NCI-H1048 (cell line): ENCODE data around the gene STRN.
"Not testable (repeated sequence)": the region's sequence is repeated elsewhere in the genome, so short reads cannot be mapped to it uniquely, and the experiment has no call there.

Experiments used
- DNase-seq: peaks from one replicate; lab custom pipeline; 2025; lab: John Stamatoyannopoulos, UW

STRN gene

DNA sequence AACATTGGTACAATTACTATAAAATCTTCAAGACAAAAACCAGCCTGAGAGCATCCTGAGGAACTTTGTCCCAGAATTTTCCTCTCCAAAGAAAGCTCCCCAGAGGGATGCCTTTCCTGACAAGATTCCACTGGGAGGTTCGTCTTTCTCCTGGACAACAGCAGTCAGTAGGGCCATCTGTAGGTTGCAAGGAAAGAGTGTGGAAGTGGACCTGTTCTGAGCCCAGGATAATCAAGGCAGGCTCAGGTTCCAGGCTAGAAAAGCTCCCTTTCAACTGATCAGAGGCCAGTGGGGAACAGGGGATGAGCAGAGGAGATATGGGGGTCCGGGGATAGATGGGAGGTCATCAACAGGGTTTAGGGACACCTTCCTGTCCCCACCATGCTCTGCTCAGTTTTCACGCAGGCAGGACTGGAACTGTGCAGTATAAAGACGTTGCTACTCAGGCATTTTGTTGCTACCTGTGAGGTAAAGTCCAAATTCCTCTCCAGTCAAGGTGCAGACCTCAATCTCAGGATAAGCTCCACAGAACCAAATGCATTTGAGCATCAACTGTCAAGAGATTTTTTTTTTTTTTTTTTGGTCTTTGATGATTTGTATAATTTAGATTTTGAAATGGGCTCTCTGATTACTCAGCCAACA lies 126.2 kb downstream of the STRN start:
- no peak for DNase-seq

GRCh38 chr2:36834731-36835524 lies 131.4 kb downstream of the STRN start:
- DNase-seq = no peak

DNA sequence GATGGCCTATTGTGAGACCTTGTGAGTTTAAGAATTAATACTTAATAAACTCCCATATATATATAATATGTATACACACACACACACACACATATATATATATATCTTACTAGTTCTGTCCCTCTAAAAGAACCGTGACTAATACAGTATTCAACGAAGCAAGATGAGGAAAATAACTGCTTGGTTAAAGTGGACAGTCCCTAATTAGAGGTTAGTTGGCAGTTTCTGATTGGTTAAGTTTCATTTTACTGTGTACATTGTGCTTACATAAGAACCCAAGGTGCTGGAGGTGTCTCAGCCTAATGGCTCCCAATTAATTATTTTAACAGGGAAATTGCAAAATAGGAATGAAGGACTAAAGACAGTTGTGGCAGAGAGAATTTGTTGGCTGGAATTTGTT lies 132.1 kb downstream of the STRN start:
- no peak for DNase-seq

DNA sequence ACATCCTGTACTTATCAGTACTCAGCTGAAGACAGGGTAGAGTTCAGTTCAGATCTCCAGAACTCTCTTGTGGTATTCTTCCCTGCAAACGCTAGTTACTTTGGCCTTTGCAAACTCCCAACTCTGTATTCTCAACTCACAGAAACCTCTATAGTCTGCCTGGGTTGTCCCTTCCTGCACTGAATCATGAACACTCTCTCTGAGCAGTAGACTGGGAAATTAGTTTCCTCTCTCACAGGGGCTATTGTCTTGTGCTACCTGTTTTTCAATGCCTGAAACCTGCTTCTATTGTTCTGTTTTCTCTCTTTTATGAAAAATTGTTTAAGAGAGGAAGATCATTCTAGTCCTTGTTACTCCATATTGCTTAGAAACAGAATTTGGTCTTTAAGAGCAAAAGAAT lies 135.2 kb downstream of the STRN start:
- DNase-seq = no peak

- DNase-seq = not testable (repeated sequence)
These were observed 141.7 kb downstream of the STRN start for GRCh38 chr2:36824683-36825082.

GRCh38 chr2:36824273-36824672 lies 142.1 kb downstream of the STRN start:
- no peak for DNase-seq

GRCh38 chr2:36823862-36824261 lies 142.5 kb downstream of the STRN start:
- no peak for DNase-seq

- DNase-seq = no peak
These were observed 145.3 kb downstream of the STRN start for GRCh38 chr2:36820942-36821605.

GRCh38 chr2:36819095-36819711 lies 147.1 kb downstream of the STRN start:
- no peak for DNase-seq

DNA sequence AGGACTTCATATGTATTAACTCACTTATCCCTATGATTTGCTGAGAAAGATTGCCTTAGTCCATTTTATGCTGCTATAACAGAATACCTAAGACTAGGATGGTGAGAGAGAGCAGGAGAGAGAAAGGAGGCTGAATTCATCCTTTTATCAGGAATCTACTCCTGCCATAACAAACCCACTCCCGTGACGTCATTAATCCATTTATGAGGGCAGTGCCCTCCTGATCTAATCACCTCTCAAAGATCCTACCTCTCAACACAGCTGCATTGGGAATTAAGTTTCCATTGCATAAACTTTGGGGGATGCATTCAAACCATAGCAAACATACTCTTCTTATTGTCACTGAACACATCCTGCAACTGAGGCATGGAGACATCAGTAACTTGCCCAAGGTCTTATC lies 147.8 kb downstream of the STRN start:
- no peak for DNase-seq

DNA sequence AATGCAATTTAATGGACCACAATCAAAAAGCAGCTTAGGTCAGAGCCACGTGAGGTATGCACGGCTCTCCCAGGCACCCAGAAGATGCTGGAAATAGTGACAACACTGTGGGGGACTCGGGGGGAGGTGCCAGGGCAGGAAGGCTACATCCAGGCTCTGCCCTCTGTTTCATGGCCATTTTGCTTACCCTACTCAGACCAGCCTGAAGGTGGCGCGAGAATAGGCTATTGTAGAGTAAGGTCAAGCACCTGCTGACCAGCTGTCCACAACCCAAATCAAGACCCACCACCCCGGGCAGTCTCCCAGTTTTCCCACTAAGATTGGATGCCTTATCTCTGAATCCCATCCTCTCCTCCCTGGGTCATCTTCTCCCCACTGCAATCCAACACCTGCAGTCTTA lies 154.1 kb downstream of the STRN start:
- DNase-seq = no peak

DNA sequence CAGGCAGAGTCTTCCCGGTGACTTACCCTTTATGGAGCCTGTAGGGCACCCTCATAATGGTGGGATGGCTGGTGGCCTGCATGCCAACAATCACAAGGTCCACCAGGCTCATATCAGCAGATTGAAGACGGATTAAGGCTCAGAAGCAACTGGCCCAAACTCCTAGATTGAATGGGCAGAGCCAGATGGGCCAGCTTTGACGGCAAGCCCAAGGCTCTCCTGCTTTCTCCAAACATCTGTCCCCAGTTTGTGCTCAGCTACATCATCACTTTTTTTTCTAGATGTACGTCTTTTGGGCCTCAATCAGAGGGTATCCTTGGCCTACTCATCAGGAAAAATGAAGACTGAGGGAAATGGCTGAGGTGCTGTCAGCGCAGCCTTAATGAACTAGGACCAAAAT lies 155.3 kb downstream of the STRN start:
- no peak for DNase-seq

- DNase-seq = no peak
These were observed 157.3 kb downstream of the STRN start for GRCh38 chr2:36809069-36809445.

DNA sequence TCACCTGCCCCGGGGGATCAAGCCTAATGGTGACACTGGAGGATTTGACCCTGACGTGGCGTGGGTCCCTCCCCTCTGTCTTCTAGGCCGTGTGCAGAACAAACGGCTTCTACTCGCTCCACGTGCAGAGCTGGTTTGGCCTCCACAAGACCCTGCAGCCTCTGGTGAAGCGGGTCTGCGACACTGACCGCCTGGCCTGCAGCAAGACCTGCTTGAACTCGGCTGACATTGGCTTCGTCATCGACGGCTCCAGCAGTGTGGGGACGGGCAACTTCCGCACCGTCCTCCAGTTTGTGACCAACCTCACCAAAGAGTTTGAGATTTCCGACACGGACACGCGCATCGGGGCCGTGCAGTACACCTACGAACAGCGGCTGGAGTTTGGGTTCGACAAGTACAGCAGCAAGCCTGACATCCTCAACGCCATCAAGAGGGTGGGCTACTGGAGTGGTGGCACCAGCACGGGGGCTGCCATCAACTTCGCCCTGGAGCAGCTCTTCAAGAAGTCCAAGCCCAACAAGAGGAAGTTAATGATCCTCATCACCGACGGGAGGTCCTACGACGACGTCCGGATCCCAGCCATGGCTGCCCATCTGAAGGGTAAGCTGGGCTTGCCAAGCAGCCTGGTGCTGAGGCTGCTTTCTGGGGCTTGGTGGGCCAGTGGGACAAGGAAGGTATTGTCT lies 157.8 kb downstream of the STRN start:
- no peak for DNase-seq

DNA sequence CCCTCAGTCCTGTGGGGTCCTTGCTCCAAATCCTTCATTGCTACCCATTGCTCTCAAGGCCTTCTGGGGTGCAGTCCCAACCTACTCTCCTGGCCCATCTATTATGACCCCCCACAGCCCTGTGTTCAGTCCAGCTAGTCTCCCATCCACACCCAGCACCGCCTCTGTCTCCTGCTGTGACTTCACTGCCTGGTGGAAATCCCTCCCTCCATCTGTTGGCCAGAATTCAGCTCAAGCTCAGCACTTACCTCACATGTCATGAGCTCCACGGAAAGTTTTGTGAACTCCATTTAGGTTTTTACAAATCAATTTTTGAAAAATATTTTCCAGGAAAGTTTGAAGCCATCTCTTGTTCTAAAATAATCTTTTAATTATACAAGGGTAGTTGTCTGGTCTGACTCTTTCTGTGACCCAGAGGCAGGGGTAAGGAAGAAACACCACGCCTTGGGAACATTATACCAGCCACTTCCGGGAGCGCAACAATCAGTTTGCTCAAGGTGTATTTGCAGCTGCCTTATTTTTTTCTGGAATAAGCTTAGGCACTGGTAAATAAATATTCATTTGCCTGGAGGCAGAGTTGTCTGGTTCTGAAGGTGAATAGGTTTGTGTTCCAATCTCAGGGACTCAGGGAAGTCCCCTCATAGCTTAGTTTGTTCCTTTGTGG lies 159.0 kb downstream of the STRN start:
- no peak for DNase-seq

DNA sequence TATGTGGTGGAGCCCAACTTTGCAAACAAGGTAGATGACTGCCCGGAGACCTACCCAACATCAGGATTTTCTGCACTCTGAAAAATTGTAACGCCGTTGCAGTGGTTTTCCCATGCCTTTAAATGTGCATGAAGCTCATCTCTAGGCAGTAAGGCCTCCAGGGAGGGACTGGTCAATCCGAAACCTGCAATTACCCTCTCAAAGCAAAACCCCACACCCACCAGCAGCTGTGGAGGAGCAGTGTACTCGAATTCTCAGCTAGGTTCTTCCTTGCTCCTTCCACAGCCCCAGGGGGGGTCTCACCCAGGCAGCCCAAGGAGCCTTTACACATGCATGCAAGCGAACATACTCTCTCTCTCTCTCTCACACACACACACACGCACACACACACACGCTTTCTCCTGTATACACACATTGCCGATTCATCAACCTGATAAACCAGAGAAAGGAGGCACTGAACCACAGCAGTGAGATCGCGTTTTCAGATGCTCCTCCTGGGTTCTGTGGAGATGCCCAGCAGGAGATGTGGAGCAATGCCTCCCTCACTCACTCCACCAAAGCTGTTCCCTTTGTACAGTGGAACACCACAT lies 160.6 kb downstream of the STRN start:
- no peak for DNase-seq

DNA sequence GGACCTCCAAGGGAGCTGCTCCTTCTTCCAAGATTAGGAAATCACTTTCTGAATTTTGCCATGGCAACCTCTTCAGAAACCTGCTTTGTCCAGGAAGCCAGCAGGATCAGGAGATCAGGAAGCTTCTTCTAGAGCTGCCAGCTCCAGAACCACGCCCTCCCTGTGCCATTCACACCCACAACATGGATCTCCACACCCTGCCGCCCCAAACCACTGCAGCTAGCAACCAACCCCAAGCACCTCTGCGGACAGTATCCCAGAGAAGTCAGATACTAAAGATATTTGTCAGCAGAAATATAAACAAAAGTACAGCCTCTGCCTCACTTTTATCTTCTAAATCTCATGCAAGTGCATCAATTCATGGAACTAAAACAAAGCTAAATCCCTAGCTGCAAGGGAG lies 163.4 kb downstream of the STRN start:
- no peak for DNase-seq

DNA sequence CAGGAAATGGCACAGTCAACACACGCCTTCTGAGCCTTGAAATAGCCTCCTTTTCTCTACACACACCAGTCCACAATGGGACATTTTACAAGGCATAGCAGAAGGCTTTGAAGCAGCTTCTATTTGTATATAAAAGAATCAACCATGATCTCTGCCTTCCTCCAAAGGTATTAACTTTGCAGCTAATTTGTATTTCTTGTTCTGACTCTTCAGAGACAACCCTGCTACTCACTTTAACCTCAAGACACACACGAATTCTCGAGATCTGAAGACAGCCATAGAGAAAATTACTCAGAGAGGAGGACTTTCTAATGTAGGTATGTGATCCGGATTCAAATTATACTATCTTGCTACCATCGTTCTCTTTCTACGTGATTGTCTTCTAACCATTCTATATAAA lies 165.2 kb downstream of the STRN start:
- no peak for DNase-seq

- DNase-seq = no peak
These were observed 166.0 kb downstream of the STRN start for GRCh38 chr2:36800381-36800780.

- no peak for DNase-seq
These were observed 167.6 kb downstream of the STRN start for GRCh38 chr2:36798724-36799123.

DNA sequence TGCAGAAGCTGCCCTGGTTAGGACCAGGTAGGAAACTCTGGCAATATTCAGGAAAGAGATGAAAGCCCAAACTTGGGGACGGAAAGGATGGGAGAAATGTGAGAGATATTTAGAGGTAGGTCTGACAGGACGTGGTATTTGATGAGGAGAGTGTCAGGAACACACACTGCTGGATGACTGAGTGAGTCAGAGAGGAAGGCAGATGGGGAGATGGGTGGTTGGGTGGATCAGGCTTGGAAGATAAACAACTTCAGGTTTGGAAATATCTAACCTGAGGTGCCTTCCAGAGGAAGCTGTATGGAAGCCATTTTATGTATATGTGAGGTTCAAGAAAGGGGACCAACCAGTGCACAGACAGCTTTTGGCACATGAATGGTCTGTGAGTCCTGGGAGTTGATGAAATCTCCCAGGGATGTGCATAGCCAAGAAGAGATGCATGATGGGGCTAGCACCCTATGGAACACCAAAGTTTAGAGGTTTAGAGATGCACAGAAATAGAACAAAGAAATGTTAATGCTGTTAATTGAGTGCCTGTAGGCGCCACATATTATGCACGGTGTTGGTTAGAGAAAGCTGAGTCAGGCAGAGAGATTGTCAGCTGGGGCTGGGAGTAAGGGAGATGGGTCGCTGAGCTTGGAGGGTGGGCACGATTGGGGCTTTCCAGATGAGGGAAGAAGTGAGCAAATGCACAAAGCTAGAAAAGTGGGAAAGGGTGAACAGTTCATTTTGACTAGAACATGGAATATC lies 168.8 kb downstream of the STRN start:
- DNase-seq = no peak
